ENCODE results near the gene AGMAT. TPM values are rescaled to one million over a fixed set of nuclear protein-coding genes. Genes with fewer than 3 reads are reported as not detected.

The AGMAT gene
- total and polyA plus RNA-seq, 9 of the 15 experiments (the other 6 are each of a cell fraction or from before 2014, with no cell fraction given), result not detected

DNA sequence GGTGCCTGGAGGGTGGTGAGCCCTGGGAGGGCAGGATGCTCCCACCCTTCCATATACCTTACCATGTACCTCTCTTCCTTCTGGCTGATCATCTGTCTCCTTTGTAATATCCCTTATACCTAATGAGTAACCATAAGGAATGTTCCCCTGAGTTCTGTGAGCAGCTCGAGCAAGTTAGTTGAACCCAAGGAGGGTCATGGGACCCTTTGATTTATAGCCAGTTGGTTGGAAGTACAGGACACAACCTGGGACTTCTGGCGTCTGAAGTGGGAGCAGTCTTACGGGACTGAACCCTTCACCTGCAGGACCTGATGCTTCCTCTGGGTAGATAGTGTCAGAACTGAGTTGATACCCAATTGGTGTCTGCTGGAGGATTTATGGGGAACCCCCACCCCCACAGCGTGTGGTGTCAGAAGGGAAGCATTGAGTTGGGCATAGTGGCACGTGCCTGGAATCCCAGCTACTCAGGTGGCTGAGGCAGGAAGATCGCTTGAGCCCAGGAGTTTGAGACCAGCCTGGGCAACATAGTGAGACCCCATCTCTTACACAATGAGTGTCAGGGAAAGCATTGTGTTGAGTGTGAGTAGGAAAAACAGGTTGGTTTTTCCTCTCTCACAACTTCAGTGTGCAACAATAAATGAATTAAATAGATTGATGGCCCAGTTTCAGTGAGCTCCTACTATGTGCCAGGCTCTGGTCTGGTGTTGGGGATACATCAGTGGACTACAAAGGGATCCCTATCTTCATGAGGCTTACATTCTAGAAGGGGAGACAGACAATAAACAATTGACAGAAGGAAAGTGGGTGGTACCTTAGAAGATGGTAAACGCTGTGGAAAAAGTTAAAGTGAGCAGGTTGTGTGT is 42.2 kb downstream of the AGMAT start (continued):
- TF ChIP-seq, protein P1, sequence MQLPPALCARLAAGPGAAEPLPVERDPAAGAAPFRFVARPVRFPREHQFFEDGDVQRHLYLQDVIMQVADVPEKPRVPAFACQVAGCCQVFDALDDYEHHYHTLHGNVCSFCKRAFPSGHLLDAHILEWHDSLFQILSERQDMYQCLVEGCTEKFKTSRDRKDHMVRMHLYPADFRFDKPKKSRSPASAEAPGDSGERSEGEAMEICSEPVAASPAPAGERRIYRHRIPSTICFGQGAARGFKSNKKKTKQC (CRISPR knock-in tag; IDR thresholded peaks at IDR 0.05), result peak; percentile 21; the same call in 1 of the 2 replicates
- 0 out of 2 replicates have a peak, but pooled peaks have one; percentile 21 for TF ChIP-seq CEBPB (tag; IDR thresholded peaks at IDR 0.05)
- no peak for TF ChIP-seq JUN (IDR thresholded peaks at IDR 0.05; ENCODE audit: borderline replicate concordance, low read depth, low read length)
- 0 out of 2 replicates have a peak, but pooled peaks have one; percentile 20 for TF ChIP-seq JUN (CRISPR knock-in tag; IDR thresholded peaks at IDR 0.05; ENCODE audit: borderline replicate concordance)
- 0 out of 4 replicates have a peak, but pooled peaks of 1 of the 2 experiments have one; percentile 21 for TF ChIP-seq FOXA3 (CRISPR knock-in tag; conservative IDR thresholded peaks at IDR 0.05 in 1 of 2, IDR thresholded peaks at IDR 0.05 in 1 of 2)
- TF ChIP-seq, protein P2, sequence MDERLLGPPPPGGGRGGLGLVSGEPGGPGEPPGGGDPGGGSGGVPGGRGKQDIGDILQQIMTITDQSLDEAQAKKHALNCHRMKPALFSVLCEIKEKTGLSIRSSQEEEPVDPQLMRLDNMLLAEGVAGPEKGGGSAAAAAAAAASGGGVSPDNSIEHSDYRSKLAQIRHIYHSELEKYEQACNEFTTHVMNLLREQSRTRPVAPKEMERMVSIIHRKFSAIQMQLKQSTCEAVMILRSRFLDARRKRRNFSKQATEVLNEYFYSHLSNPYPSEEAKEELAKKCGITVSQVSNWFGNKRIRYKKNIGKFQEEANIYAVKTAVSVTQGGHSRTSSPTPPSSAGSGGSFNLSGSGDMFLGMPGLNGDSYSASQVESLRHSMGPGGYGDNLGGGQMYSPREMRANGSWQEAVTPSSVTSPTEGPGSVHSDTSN (CRISPR knock-in tag; IDR thresholded peaks at IDR 0.05; ENCODE audit: low read depth), result no peak
- TF ChIP-seq, protein P2 (tag; conservative IDR thresholded peaks at IDR 0.05; ENCODE audit: low read depth), result 0 out of 2 replicates have a peak, but pooled peaks have one; percentile 15
- TF ChIP-seq, protein P3, sequence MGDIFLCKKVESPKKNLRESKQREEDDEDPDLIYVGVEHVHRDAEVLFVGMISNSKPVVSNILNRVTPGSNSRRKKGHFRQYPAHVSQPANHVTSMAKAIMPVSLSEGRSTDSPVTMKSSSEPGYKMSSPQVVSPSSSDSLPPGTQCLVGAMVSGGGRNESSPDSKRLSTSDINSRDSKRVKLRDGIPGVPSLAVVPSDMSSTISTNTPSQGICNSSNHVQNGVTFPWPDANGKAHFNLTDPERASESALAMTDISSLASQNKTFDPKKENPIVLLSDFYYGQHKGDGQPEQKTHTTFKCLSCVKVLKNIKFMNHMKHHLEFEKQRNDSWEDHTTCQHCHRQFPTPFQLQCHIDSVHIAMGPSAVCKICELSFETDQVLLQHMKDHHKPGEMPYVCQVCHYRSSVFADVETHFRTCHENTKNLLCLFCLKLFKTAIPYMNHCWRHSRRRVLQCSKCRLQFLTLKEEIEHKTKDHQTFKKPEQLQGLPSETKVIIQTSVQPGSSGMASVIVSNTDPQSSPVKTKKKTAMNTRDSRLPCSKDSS (IDR thresholded peaks at IDR 0.05; ENCODE audit: low read depth, partially characterized antibody), result peak; percentile 8

Data from K562 (cell line).